ENCODE data around the gene ALAS1.

ALAS1 gene

DNA sequence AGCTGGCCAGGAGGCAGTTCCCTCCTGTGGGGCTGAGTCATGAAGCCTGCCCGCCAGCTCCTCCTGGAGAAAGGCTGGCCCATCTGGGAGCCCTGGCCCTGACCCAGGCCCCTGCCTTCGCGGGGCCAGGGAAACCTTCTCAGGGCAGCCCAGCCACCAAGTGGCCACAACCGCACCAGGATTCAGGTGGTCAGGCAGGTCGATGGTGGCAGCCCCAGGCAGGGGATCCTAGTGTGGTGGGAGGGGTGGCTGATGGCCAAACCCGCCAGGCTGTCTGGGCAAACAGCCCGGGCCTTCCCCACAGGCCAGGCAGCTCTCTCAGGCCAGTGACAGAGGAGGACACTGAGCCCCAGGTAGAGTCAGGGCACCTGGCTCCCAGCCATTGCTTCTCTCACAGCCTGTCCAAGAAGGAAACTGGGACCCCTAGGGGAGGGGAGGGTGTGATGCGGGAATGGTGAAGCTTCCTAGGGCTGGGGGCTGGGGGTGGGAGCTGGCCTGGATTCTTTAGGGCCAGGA lies 39.8 kb downstream of the ALAS1 start:
- DNase-seq = peak; percentile 12 to 33

DNA sequence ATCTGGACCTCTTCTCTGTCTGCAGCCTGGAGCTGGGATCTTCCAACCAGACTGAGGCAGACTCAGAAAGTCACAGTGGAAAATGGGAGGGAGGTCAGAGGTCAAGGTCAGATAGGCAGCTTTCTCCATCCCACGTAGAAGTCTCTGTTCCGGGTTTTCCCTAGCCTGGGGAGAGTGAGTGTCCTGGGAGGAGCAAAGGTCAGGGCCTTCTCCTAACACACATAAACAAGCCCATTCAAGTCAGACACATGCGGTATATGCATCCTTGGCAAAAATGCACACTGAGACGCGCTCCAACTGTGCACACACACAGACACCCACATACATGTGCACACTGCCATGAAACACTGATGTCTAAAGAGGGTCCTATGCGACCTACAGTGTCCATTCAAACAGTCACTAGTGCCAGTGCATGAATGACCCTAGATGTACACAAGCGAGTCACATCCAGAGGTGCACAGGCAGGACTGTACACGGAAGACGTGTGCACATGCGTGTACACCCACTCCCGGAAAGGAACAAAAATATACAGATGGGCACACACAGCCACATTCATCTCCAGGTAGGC lies 40.3 kb downstream of the ALAS1 start:
- DNase-seq = no peak

DNA sequence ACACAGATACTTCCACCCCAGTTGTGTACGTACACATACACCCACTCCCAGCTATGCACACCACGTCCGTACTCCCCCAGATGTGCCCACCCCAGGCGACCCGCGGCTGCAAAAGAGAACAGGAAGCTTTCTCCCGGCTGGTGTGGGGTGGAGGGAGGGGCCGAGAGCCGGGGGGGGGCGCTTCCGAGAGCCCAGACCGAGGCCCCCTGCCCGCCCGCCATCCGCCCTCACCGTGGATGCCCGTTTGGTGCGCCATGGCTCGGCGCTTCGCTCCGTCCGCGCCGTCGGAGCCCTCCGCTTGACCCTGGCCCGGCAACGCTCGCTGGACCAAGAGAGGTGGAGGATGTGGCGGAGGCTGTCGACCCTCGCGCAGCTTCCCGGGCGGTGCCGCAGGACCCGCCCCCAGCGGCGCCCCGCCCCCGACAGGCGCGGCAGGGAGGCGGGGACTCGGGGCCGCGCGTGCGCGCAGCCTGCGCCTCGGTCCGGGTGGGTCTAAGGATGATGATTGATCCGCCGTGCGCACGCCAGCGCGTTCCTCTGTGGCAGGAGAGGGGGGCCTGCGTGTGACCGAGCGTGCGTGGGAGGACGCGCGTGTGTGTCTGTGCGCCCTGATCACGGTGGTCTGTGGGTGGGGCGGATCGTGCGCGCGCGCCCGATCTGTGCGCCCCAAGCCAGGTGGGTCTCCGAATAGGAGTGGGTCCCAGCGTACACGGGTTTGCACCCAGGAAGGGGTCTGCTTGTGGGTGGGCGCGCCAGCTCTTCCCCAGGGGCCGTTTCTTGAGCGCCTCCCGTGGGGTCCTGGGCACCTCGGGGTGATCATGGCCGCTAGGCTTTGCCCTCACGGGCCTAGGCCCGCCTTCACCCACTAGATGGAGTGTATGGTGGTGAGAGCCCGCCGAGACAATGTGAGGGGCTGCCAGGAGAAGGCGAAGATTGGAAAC lies 41.1 kb downstream of the ALAS1 start, which contains the start of gene TWF2:
Gene TWF2, minus strand, starts transcription at position 398 of the 941 bp plus-strand sequence. Its CDS starts 142 bp downstream, at position 256.
- peak; percentile 56 to 80 for DNase-seq

DNA sequence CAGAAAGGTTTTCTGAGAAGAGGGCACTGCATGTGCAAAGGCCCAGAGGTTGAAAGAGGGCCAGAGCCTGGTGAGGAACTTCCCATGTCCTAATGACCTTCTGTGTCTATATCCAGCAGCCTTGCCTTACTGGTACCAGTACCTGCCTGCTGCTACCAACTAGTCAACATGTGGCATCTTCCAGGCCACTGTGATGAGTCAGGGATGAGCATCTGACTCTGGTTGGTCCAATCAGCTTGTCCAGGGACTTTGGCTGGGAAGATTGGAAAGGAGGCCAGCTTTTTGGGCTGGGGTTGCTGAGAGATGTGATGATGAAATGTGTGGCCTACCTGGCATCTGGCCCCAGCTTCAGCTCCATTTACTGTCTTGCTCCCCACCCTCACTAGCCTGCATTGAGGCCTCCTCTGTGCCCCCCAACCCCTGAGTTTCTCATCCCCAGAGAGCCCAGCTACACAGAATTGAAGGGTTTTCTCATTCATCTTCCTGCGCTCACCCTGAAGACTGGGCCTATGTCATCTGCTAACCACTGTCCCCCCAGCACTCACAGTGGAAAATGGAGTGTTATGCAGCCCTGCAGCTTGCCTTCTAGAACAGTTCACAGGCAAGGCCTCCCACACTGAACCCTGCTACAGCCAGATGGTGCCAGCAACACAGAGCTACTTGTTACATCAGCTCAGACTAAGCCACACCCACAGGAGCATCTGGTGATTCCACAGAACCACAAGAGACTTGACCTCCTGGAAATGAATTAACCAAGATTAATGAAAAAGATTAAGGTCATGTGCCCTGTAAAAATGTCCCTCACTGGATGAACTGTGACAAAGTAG lies 42.3 kb downstream of the ALAS1 start:
- DNase-seq = peak in 1 of 2 donors; percentile 9

DNA sequence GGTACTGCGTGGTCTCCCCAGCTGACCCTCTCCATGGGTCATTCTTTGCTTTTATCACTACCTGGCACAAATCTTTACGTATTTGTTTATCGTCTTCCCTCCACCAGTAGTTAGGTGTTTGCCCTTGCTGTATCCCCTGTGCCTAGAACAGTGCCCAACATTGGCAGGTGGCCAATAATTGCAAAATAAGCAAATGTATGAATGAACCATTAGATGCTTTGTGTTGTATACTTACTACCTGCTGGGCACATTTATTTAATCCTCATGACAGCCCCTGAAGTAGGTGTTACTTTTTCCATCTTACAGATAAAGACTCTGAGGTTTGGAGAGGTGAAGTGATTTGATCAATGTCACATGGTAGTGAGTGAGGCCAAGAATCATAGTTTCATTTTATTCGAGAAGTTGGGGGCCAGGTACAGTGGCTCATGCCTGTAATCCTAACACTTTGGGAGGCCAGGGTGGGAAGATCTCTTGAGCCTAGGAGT lies 43.0 kb downstream of the ALAS1 start:
- DNase-seq = no peak

DNA sequence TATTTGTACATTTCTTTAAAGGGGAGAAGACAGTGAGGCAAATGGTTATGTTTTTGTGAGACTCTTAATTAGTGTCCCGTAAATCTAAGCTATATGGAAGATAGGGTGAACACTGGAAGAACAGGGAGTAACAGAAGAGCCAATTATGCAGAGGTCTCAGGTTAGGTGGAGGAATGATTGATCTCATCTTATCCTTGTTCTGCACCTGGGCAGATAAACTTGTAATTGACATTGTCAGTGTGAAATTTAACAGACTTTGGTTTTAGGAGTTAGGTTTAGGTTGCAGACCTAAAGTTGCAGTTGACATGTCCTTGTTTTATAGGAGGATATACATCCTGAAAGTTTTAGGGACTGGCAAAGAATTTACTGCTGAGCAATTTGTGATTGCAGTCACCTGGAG lies 44.1 kb downstream of the ALAS1 start:
- DNase-seq = no peak

DNA sequence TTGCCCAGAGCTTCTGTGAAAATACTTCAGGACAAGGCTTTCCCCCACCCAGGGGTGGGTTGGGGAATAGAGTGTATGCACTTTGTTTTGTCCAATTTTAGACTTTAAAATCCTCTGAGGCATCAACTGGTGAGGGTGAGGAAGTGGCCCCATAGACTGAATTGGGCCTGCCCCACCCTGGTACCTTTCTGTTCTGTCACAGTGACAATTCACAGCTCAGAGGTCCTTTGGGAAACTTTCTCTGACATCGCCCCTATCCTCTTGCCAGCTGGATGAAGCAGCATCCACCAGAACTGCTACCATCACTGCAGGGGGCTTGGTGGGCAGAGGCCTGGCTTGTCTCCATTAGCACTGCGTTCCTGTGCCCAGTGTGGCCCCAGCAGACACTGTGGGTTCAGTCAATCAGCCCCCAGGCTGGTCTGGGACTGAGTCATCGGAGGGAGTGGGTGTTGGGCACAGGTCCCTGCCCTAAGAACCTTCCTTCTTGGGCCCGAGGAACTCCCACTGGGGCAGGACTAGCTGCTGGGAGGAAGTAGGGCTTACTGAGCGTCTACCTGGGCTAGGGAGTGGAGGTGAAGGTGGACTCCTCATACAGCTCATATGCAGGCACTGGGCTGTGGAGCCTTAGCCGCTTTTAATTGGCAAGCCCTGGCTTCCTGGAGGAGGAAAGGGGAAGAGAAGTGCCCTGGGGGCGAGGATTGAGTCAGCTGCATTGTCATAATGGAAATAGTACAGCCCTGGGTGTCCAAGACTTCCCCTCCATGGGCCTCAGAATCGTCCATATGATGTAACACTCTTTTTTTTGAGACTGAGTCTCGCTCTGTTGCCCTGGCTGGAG lies 46.0 kb downstream of the ALAS1 start:
- DNase-seq = peak; percentile 90 to 97

DNA sequence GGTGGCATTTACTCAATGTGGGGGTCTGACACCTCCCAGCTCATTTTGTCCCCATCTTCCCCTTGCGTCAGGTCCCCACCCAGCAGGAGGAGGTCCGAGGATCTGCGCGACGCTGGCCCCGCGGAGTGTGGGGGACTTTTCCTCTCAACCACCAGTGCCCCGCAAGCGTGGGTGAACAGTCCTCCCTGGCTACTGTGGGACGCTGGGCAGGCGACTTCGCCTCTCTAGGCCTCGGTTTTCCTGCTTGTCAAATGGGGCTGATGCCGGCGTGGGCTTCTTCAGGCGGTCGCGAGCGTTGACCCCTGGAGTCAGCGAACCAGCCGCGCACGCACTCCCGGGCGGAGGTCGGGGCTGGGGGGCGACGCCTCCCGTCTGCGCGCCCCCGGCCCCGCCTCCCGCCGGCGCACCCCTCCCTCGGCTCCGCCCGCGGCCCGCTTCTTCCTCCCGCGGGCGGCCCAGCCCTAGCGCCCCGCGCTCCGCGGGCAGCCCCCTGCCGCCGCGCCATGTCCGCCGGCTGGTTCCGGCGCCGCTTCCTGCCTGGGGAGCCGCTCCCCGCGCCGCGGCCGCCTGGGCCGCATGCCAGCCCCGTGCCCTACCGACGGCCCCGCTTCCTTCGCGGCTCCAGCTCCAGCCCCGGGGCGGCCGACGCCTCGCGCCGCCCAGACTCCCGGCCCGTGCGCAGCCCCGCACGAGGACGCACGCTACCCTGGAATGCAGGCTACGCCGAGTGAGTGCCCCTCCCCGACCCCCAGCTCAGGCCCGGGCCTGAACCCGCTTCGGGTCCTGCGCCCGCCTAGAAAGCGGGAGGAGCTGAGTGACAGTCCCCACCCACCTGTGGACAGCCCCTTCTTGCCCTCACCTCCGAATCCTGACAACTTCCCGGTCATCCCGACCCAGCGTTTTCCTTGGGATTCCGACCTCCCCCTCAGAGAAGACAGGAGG lies 47.6 kb downstream of the ALAS1 start, which contains the start of gene PPM1M:
Gene PPM1M, plus strand, starts transcription at position 438 of the 942 bp plus-strand sequence. Its CDS starts 66 bp downstream, at position 504.
- peak; percentile 31 to 33 for DNase-seq

DNA sequence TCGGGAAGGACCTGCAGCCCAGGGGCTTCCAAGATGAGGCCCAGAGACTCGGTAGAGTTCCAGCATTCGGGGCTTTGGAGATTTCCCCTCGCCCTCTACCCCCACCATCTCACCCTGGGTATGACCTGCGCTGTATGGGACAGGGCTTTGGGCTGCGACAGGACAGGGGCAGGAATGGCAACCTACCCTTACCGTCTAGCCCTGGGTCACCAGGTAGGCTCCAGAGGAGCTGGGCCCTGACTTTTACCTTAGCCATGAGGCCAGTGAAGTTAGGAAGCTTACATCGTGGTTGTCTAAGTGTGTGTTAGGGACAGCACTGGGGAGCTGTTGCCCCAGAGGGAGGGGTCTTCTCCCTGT lies 48.3 kb downstream of the ALAS1 start:
- DNase-seq = no peak

DNA sequence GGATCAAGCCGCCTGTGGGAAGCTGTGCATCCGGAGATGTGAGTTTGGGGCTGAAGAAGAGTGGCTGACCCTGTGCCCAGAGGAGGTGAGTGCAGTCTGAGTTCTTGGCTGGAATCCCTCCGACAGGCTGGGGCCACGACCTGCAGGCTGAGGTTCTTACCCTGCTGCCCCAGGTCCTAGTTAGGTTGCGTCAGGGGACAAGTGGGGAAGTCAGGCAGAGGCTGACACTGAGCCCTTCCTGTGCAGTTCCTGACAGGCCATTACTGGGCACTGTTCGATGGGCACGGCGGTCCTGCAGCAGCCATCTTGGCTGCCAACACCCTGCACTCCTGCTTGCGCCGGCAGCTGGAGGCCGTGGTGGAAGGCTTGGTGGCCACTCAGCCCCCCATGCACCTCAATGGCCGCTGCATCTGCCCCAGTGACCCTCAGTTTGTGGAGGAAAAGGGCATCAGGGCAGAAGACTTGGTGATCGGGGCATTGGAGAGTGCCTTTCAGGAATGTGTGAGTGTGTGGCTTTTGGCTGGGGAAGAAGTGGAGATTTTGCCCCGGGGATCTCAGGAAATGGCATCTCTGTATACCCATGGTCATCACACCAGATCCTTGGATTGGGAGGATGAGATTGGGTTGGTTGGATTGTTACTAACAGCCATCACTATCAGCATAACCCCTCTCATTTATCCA lies 48.9 kb downstream of the ALAS1 start:
- DNase-seq = no peak

DNA sequence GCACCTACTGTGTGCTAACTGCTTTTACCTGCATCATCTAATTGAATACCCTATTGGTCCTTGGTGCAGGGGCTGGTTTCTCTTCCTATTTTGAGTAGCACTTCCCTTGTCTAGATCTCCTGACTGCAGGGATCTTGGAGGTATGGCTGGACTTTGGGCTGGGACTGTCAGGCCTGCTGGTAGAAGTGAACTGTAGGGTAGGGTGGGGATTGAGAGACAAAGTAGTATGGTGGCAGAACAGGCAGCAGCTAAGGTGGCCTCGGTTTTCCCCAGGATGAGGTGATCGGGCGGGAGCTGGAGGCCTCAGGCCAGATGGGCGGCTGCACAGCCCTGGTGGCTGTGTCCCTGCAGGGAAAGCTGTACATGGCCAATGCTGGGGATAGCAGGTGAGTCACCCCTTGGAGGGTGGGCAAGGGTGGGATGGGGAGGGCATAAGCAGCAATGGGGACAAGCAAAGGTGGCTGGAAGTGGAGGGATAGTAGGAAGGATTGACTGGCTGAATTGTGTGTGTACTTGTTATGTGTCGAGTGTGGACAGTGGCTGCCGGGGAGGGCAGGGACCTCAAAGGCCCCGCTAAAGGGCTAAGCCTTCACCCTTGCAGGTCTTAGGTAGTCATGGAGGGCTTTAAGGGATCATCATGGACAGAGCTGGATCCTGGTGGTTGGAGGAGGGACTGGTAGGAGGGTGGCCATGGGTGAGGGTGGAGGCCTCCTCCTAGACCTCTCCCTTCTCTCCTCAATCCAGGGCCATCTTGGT lies 49.6 kb downstream of the ALAS1 start:
- DNase-seq = no peak

DNA sequence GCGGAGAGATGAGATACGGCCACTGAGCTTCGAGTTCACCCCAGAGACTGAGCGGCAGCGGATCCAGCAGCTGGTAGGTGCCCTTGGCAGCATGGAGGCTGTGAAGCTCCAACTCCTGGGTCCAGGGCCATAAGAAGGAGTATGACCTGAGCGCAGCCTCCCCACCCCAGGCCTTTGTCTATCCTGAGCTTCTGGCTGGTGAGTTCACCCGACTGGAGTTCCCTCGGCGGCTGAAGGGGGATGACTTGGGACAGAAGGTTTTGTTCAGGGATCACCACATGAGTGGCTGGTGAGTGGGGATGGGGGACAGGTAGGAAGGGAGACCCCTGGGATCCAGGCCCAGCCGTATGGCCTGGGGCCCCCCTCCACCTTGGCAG lies 50.2 kb downstream of the ALAS1 start:
- no peak for DNase-seq

DNA sequence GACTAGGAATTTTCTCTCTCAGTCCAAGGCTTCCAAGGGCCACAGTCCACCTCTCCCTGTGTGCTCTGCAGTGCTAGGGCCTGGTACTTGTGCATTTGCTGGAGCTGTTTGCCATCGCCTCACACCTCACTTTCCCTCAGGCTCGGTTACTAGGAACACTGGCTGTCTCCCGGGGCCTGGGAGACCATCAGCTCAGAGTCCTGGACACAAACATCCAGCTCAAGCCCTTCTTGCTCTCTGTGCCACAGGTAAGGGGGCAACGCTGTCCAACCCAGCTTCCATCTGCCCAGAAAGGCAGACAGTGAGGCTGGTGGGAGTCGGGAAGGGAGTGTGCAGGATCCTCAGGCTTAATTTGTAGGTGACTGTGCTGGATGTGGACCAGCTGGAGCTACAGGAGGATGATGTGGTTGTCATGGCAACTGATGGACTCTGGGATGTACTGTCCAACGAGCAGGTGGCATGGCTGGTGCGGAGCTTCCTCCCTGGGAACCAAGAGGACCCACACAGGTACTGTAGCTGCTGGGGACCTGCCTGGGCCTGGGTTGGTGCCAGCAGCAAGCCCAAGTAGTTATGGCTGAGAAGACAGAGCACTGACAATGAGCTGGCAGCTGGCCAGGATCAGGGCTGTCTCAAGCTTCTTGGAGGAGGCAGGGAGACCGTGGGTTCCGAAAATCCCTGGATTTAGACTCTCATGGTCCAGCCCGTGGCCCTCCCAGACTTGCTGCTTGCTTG lies 51.0 kb downstream of the ALAS1 start:
- DNase-seq = no peak

DNA sequence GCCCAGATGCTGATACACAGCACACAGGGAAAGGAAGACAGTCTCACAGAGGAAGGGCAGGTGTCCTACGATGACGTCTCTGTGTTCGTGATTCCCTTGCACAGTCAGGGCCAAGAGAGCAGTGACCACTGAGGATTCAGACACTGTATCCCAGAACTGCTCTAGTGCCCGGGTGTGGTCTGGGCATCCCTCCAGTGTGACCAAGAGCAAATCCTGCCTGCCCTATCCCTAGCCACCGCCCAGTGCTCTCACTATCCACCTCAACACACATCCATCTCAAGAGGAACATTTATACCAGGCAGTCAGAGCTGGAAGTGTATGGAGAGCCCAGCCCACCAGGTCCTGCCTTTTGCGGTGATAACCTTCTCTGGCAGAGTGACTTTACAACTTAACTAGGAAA lies 51.7 kb downstream of the ALAS1 start:
- DNase-seq = no peak

DNA sequence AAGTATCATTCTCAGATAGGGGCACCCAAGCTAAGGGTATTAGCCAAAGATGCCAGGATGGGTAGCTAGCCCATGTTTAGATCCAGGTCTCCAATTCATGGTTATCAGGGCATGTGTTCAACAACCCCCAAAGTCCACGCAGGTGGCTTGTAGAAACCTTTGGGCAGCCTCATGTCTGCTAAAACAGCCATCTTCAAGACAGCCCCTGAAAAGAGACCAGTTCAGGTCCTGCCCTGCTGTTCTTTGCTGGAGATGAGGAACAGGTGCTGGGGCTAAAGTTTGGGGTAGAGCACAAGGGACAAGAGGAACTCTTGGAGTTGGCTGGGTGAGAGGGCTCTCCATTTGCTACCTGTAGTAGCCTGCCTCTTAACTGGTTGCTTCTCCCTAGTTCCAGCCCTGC lies 52.2 kb downstream of the ALAS1 start:
- no peak for DNase-seq

DNA sequence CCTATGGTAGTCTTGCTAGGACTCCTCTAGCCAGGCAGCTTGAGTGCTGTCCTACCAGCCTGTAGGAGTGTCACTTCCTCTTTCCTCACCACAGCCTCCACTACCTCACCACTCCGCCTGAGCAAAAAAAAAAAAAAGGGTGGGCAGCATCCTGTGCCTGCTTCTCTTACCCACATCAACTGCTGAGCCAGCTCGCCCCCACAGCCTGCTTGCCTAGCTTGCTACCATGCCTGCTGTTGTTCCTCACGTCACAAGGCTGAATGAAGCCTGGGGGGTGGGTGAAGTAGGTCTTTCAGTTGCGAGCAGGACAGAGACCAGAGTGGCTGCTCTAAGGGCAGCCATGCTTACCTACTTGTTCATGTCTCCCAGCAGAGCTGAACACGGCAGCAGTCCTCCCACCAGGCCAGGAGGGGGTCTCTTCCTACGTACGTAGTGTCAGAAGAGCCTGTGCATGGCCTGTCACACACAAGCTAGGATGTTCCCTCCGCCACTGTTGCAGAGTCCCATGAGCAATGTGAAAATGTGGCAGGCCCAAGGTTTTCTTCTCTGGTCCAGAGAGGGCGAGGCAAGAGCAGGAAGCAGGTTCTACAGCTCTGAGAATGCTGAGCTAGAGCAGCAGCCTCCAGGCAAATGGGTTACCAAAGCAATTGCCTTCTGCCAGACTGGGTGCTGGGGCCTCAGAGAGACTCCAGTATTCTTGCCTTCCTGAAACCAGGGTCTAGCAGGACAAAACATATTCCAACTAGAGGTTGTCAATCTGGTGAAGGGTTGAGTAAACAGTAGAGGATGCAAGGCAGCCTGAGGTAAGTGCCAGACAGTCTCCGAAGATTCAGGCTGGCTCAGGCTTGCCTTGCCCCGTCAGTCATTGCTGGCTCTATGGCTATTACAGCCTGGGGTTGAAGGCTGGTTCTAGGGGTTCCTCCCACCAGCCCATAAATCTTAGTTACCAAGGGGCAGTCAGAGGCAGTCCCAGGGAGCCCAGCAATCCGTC lies 55.6 kb downstream of the ALAS1 start:
- peak in 1 of 2 donors; percentile 98 for DNase-seq

DNA sequence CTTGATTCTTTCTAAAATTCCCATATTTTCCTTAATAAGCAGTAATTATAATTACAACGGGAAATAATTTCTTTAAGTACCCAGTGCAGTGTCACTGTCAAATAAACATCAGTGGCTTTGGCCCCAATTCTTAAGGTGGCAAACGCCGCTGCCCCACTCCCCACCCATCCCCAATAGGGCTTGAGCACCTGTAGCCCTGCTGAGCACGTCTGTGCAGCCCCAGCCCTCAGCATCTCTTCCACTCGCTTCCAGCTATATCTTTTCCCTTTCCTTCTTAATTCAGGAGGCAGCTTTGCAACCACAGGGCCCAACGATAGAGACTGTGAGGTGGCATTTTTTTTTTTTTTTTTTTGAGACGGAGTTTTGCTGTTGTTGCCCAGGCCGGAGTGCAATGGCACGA lies 56.6 kb downstream of the ALAS1 start:
- DNase-seq = no peak
